GM23338 (cell line): ENCODE measurements around the gene DGKD. TPM values are rescaled to one million over a fixed set of nuclear protein-coding genes. Genes with fewer than 3 reads are reported as not detected.

Experiments
- ATAC-seq: fragments of 200-7000 bp; cut with Tn5 transposase; 3 replicates; pipeline ENCODE4 v1.9.1; 2020
- DNase-seq: peaks from one replicate; pipeline ENCODE4 v3.0.0-alpha.2; 2015; ENCODE audit warnings: low spot score
- H2AFZ ChIP-seq: fragments of 200-600 bp; sonication (generic); 2 replicates; pipeline ENCODE4 v1.8.0; 2016; ENCODE audit warnings: antibody characterized with exemption, mild to moderate bottlenecking, moderate library complexity
- H3F3A ChIP-seq: fragments of 200-600 bp; sonication (generic); replicated peaks from 2 replicates; pipeline ENCODE4 v1.8.0; 2017; ENCODE audit warnings: antibody characterized with exemption, mixed run types, low read depth
- H3K27ac ChIP-seq: fragments of 200-600 bp; sonication (generic); 2 replicates; pipeline ENCODE4 v1.6.1; 2016; ENCODE audit warnings: low read depth
- H3K27me3 ChIP-seq: fragments of 200-600 bp; sonication (generic); 2 replicates; pipeline ENCODE4 v1.8.0; 2016; ENCODE audit warnings: mild to moderate bottlenecking, mixed run types, moderate library complexity; ENCODE audit not compliant: insufficient read depth
- H3K36me3 ChIP-seq: fragments of 200-600 bp; sonication (generic); 2 replicates; pipeline ENCODE4 v1.8.0; 2016; ENCODE audit warnings: mild to moderate bottlenecking; ENCODE audit not compliant: insufficient read depth
- H3K4me1 ChIP-seq: fragments of 200-600 bp; sonication (generic); 2 replicates; pipeline ENCODE4 v1.8.0; 2016; ENCODE audit warnings: mild to moderate bottlenecking, moderate library complexity; ENCODE audit not compliant: insufficient read depth
- H3K4me2 ChIP-seq: fragments of 200-600 bp; sonication (generic); 2 replicates; pipeline ENCODE4 v1.7.1; 2017; ENCODE audit warnings: mixed run types
- H3K4me3 ChIP-seq: fragments of 200-600 bp; sonication (generic); 2 replicates; pipeline ENCODE4 v1.6.1; 2016; ENCODE audit warnings: mixed run types
- H3K79me2 ChIP-seq: fragments of 200-600 bp; sonication (generic); replicated peaks from 2 replicates; pipeline ENCODE4 v1.8.0; 2017; ENCODE audit warnings: mild to moderate bottlenecking; ENCODE audit not compliant: insufficient read depth
- H3K9me2 ChIP-seq: fragments of 200-600 bp; sonication (generic); 2 replicates; pipeline ENCODE4 v1.8.0; 2017; ENCODE audit not compliant: insufficient read depth
- H4K20me1 ChIP-seq: fragments of 200-600 bp; sonication (generic); replicated peaks from 2 replicates; pipeline ENCODE4 v1.8.0; 2017; ENCODE audit warnings: mild to moderate bottlenecking; ENCODE audit not compliant: insufficient read depth
- H3K27ac Mint-ChIP-seq: 2 replicates; pipeline ENCODE4 v1.8.0; 2020; ENCODE audit warnings: inconsistent platforms, mild to moderate bottlenecking, moderate library complexity, mixed read lengths
- H3K27me3 Mint-ChIP-seq: 3 replicates; pipeline ENCODE4 v1.8.0; 2022; ENCODE audit warnings: low read depth, mild to moderate bottlenecking, moderate library complexity, mixed read lengths, inconsistent platforms; ENCODE audit not compliant: insufficient read depth, poor library complexity
- H3K36me3 Mint-ChIP-seq: 3 replicates; pipeline ENCODE4 v1.8.0; 2021; ENCODE audit warnings: low read depth, mild to moderate bottlenecking, inconsistent platforms, moderate library complexity, mixed read lengths
- H3K4me1 Mint-ChIP-seq: 3 replicates; pipeline ENCODE4 v1.8.0; 2020; ENCODE audit warnings: mild to moderate bottlenecking, inconsistent platforms, mixed read lengths
- H3K4me3 Mint-ChIP-seq: 3 replicates; pipeline ENCODE4 v1.8.0; 2021; ENCODE audit warnings: moderate library complexity, mild to moderate bottlenecking, inconsistent platforms, mixed read lengths
- H3K9me3 Mint-ChIP-seq: 3 replicates; pipeline ENCODE4 v1.8.0; 2020; ENCODE audit warnings: moderate library complexity, mild to moderate bottlenecking, inconsistent platforms, mixed read lengths
- CREB1 ChIP-seq: fragments of 250-450 bp; sonication (Bioruptor Pico); IDR thresholded peaks from 2 replicates; pipeline ENCODE4 v1.5.0; 2020; ENCODE audit warnings: low read depth, mild to moderate bottlenecking, moderate library complexity
- EZH2 ChIP-seq: fragments of 200-600 bp; sonication (generic); IDR thresholded peaks from one replicate; pipeline ENCODE4 v1.8.0; 2017; ENCODE audit warnings: antibody characterized with exemption, mild to moderate bottlenecking, low read depth; ENCODE audit not compliant: unreplicated experiment
- EZH2phosphoT487 ChIP-seq: fragments of 200-600 bp; sonication (generic); IDR thresholded peaks from one replicate; pipeline ENCODE4 v1.8.1; 2018; ENCODE audit warnings: antibody characterized with exemption; ENCODE audit not compliant: unreplicated experiment
- JUNB ChIP-seq: IDR thresholded peaks from one replicate; pipeline ENCODE4 v1.6.1; 2016; ENCODE audit warnings: antibody characterized with exemption; ENCODE audit not compliant: unreplicated experiment
- NANOG ChIP-seq: IDR thresholded peaks from 2 replicates; pipeline ENCODE4 v1.6.1; 2016; ENCODE audit warnings: antibody characterized with exemption, borderline replicate concordance
- POLR2AphosphoS5 ChIP-seq: IDR thresholded peaks from 2 replicates; pipeline ENCODE4 v1.6.1; 2016; ENCODE audit warnings: antibody characterized with exemption, low read depth
- STAT1 ChIP-seq: IDR thresholded peaks from one replicate; pipeline ENCODE4 v1.6.1; 2016; ENCODE audit warnings: antibody characterized with exemption; ENCODE audit not compliant: unreplicated experiment
- ZNF114 ChIP-seq: fragments of 250-450 bp; sonication (Bioruptor Pico); IDR thresholded peaks from 2 replicates; pipeline ENCODE4 v1.5.0; 2020; ENCODE audit warnings: mild to moderate bottlenecking, moderate library complexity
- ZNF331 ChIP-seq: fragments of 250-450 bp; sonication (Bioruptor Pico); IDR thresholded peaks from 2 replicates; pipeline ENCODE4 v1.5.0; 2020; ENCODE audit warnings: low read depth, mild to moderate bottlenecking, moderate library complexity
- polyA plus RNA-seq: library from polyadenylated mRNA; unstranded; fragments of >200 nt; fragmentation: Nextera tagmentation; extraction: Ambion mirVana; gene quantifications from 2 replicates; pipeline ENCODE4 v1.2.1, GENCODE V29; 2016
- total RNA-seq: library from RNA; depleted of rRNA; stranded (reverse); fragments of >200 nt; shearing (Covaris generic); gene quantifications from 2 replicates; pipeline ENCODE4 v1.2.3, GENCODE V29; 2014
- TF ChIP-seq, protein P1 (sequence below): fragments of 250-450 bp; sonication (Bioruptor Pico); IDR thresholded peaks from 2 replicates; pipeline ENCODE4 v1.5.0; 2020; ENCODE audit warnings: mild to moderate bottlenecking, moderate library complexity
- TF ChIP-seq, protein P2 (sequence below), 2 experiments: fragments of 200-600 bp in 1 of 2; sonication (generic) in 1 of 2; conservative IDR thresholded peaks; 2 replicates each; pipeline versions ENCODE4 v1.5.1 to v1.6.1; 2016 to 2017; ENCODE audit warnings: antibody characterized with exemption in 2 of 2, low read depth in 2 of 2, mild to moderate bottlenecking in 2 of 2, moderate library complexity in 1 of 2
- TF ChIP-seq, protein P3 (sequence below): IDR thresholded peaks from 2 replicates; pipeline ENCODE4 v1.6.1; 2016; ENCODE audit warnings: antibody characterized with exemption
- TF ChIP-seq, protein P4 (sequence below): IDR thresholded peaks from one replicate; pipeline ENCODE4 v1.6.1; 2018; ENCODE audit warnings: antibody characterized with exemption; ENCODE audit not compliant: unreplicated experiment

The DGKD gene
- total and polyA plus RNA-seq, 2 experiments from 2014 or later = 11.1 to 23.4 TPM

DNA sequence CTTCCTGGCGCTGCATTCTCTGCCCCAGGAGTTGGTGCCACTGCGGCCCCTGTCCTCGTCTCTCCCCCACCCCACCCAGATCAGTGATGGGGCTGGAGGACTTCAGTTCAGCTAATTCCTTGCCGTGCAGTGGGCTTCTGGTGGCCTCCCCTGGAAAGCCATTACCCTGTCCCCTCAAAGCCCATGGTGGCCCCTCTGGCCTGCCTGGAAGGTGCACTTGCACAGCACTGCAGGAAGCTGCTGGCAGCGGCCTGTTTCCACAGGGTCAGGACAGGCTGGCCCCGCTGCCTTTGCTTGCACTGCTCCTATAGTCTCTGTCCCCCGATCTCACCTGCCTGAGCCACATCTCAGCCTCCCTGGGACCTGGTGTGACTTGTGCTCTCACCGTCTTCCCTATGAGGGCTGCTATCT, 107.2 kb downstream of the DGKD start:
- H2AFZ ChIP-seq = no peak overlapping the region
- H3K36me3 Mint-ChIP-seq = peaks cover 32% of the 10 kb centered on the region
- no peak overlapping the region for H3K27ac Mint-ChIP-seq
- no peaks in the 10 kb centered on the region; the same call in 2 of the 3 replicates for H3K4me1 Mint-ChIP-seq
- no peaks in the 10 kb centered on the region for H3K4me1 ChIP-seq
- peaks cover 14% of the 10 kb centered on the region for H3K27me3 Mint-ChIP-seq
- no peaks in the 10 kb centered on the region for H3F3A ChIP-seq
- ATAC-seq = no peak
- no peaks in the 10 kb centered on the region for H3K27me3 ChIP-seq
- no peak overlapping the region for H3K4me3 ChIP-seq
- TF ChIP-seq ZNF331 (CRISPR knock-in tag) (no peak), POLR2AphosphoS5 (no peak), CREB1 (no peak), EZH2 (no peak), ZNF114 (CRISPR knock-in tag) (no peak), STAT1 (no peak), JUNB (no peak), NANOG (no peak), EZH2phosphoT487 (no peak)
- TF ChIP-seq, protein P1, sequence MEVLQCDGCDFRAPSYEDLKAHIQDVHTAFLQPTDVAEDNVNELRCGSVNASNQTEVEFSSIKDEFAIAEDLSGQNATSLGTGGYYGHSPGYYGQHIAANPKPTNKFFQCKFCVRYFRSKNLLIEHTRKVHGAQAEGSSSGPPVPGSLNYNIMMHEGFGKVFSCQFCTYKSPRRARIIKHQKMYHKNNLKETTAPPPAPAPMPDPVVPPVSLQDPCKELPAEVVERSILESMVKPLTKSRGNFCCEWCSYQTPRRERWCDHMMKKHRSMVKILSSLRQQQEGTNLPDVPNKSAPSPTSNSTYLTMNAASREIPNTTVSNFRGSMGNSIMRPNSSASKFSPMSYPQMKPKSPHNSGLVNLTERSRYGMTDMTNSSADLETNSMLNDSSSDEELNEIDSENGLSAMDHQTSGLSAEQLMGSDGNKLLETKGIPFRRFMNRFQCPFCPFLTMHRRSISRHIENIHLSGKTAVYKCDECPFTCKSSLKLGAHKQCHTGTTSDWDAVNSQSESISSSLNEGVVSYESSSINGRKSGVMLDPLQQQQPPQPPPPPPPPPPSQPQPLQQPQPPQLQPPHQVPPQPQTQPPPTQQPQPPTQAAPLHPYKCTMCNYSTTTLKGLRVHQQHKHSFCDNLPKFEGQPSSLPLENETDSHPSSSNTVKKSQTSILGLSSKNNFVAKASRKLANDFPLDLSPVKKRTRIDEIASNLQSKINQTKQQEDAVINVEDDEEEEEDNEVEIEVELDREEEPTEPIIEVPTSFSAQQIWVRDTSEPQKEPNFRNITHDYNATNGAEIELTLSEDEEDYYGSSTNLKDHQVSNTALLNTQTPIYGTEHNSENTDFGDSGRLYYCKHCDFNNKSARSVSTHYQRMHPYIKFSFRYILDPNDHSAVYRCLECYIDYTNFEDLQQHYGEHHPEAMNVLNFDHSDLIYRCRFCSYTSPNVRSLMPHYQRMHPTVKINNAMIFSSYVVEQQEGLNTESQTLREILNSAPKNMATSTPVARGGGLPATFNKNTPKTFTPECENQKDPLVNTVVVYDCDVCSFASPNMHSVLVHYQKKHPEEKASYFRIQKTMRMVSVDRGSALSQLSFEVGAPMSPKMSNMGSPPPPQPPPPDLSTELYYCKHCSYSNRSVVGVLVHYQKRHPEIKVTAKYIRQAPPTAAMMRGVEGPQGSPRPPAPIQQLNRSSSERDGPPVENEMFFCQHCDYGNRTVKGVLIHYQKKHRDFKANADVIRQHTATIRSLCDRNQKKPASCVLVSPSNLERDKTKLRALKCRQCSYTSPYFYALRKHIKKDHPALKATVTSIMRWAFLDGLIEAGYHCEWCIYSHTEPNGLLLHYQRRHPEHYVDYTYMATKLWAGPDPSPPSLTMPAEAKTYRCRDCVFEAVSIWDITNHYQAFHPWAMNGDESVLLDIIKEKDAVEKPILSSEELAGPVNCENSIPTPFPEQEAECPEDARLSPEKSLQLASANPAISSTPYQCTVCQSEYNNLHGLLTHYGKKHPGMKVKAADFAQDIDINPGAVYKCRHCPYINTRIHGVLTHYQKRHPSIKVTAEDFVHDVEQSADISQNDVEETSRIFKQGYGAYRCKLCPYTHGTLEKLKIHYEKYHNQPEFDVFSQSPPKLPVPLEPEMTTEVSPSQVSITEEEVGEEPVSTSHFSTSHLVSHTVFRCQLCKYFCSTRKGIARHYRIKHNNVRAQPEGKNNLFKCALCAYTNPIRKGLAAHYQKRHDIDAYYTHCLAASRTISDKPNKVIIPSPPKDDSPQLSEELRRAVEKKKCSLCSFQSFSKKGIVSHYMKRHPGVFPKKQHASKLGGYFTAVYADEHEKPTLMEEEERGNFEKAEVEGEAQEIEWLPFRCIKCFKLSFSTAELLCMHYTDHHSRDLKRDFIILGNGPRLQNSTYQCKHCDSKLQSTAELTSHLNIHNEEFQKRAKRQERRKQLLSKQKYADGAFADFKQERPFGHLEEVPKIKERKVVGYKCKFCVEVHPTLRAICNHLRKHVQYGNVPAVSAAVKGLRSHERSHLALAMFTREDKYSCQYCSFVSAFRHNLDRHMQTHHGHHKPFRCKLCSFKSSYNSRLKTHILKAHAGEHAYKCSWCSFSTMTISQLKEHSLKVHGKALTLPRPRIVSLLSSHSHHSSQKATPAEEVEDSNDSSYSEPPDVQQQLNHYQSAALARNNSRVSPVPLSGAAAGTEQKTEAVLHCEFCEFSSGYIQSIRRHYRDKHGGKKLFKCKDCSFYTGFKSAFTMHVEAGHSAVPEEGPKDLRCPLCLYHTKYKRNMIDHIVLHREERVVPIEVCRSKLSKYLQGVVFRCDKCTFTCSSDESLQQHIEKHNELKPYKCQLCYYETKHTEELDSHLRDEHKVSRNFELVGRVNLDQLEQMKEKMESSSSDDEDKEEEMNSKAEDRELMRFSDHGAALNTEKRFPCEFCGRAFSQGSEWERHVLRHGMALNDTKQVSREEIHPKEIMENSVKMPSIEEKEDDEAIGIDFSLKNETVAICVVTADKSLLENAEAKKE (CRISPR knock-in tag) = no peak
- TF ChIP-seq, protein P2, sequence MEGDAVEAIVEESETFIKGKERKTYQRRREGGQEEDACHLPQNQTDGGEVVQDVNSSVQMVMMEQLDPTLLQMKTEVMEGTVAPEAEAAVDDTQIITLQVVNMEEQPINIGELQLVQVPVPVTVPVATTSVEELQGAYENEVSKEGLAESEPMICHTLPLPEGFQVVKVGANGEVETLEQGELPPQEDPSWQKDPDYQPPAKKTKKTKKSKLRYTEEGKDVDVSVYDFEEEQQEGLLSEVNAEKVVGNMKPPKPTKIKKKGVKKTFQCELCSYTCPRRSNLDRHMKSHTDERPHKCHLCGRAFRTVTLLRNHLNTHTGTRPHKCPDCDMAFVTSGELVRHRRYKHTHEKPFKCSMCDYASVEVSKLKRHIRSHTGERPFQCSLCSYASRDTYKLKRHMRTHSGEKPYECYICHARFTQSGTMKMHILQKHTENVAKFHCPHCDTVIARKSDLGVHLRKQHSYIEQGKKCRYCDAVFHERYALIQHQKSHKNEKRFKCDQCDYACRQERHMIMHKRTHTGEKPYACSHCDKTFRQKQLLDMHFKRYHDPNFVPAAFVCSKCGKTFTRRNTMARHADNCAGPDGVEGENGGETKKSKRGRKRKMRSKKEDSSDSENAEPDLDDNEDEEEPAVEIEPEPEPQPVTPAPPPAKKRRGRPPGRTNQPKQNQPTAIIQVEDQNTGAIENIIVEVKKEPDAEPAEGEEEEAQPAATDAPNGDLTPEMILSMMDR (conservative IDR thresholded peaks at IDR 0.05; ENCODE audit: low read depth in 2 of 2) = no peak
- TF ChIP-seq, protein P3, sequence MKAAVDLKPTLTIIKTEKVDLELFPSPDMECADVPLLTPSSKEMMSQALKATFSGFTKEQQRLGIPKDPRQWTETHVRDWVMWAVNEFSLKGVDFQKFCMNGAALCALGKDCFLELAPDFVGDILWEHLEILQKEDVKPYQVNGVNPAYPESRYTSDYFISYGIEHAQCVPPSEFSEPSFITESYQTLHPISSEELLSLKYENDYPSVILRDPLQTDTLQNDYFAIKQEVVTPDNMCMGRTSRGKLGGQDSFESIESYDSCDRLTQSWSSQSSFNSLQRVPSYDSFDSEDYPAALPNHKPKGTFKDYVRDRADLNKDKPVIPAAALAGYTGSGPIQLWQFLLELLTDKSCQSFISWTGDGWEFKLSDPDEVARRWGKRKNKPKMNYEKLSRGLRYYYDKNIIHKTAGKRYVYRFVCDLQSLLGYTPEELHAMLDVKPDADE = no peak
- TF ChIP-seq, protein P4, sequence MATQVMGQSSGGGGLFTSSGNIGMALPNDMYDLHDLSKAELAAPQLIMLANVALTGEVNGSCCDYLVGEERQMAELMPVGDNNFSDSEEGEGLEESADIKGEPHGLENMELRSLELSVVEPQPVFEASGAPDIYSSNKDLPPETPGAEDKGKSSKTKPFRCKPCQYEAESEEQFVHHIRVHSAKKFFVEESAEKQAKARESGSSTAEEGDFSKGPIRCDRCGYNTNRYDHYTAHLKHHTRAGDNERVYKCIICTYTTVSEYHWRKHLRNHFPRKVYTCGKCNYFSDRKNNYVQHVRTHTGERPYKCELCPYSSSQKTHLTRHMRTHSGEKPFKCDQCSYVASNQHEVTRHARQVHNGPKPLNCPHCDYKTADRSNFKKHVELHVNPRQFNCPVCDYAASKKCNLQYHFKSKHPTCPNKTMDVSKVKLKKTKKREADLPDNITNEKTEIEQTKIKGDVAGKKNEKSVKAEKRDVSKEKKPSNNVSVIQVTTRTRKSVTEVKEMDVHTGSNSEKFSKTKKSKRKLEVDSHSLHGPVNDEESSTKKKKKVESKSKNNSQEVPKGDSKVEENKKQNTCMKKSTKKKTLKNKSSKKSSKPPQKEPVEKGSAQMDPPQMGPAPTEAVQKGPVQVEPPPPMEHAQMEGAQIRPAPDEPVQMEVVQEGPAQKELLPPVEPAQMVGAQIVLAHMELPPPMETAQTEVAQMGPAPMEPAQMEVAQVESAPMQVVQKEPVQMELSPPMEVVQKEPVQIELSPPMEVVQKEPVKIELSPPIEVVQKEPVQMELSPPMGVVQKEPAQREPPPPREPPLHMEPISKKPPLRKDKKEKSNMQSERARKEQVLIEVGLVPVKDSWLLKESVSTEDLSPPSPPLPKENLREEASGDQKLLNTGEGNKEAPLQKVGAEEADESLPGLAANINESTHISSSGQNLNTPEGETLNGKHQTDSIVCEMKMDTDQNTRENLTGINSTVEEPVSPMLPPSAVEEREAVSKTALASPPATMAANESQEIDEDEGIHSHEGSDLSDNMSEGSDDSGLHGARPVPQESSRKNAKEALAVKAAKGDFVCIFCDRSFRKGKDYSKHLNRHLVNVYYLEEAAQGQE = no peak
- H4K20me1 ChIP-seq = no peaks in the 10 kb centered on the region
- no peaks in the 10 kb centered on the region for H3K9me2 ChIP-seq
- peaks cover 2% of the 10 kb centered on the region; the same call in 1 of the 3 replicates for H3K9me3 Mint-ChIP-seq
- no peak overlapping the region for H3K4me3 Mint-ChIP-seq
- no peaks in the 10 kb centered on the region for H3K79me2 ChIP-seq
- H3K36me3 ChIP-seq = 0 out of 2 replicates have a peak, but pooled peaks cover under 1% of the 10 kb centered on the region
- H3K27ac ChIP-seq = no peak overlapping the region
- no peak overlapping the region for H3K4me2 ChIP-seq
- no peak for DNase-seq
